AG04450 (cell line): ENCODE results near the gene AJM1. TPM values are rescaled to one million over a fixed set of nuclear protein-coding genes. Genes with fewer than 3 reads are reported as not detected.

Experiments used
- CTCF ChIA-PET: fragments of 300-600, 350-600 bp; formaldehyde crosslinking; extraction: SDS; loops from one replicate; lab custom pipeline; 2022; ENCODE audit warnings: antibody characterized with exemption, inconsistent platforms; lab: Charles Lee
- POLR2A ChIA-PET: fragments of 350-600 bp; formaldehyde crosslinking; extraction: SDS; loops from one replicate; lab custom pipeline; 2021; ENCODE audit warnings: antibody characterized with exemption, inconsistent platforms; lab: Yijun Ruan, JAX
- DNase-seq: peaks from one replicate; pipeline ENCODE4 v3.0.0-alpha.2; 2011; ENCODE audit warnings: low read depth, low spot score
- H3K27ac ChIP-seq: one replicate; pipeline ENCODE4 v1.5.1; 2012; ENCODE audit warnings: low read depth, low read length, control low read depth
- H3K27me3 ChIP-seq: one replicate; pipeline ENCODE4 v1.6.0; 2012; ENCODE audit warnings: low read length; ENCODE audit not compliant: control insufficient read depth, insufficient read depth
- H3K4me3 ChIP-seq: 2 replicates; pipeline ENCODE4 v1.5.1; 2011; ENCODE audit warnings: mild to moderate bottlenecking, low read depth, low read length, control low read depth
- H3K9me3 ChIP-seq: 2 replicates; pipeline ENCODE4 v1.5.1; 2012; ENCODE audit warnings: low read length; ENCODE audit not compliant: control insufficient read depth, insufficient read depth
- polyA plus RNA-seq: library from polyadenylated mRNA; depleted of rRNA; stranded (reverse); fragments of >200 nt; gene quantifications from 2 replicates; pipeline ENCODE4 v1.2.3, GENCODE V29; 2011
- TF ChIP-seq, protein P1 (sequence below): IDR thresholded peaks from 2 replicates; pipeline ENCODE4 v1.5.1; 2011; ENCODE audit warnings: low read depth, low read length, control low read depth, inconsistent platforms

Gene AJM1
- polyA plus RNA-seq, 1 experiment, result 0.26 TPM

DNA sequence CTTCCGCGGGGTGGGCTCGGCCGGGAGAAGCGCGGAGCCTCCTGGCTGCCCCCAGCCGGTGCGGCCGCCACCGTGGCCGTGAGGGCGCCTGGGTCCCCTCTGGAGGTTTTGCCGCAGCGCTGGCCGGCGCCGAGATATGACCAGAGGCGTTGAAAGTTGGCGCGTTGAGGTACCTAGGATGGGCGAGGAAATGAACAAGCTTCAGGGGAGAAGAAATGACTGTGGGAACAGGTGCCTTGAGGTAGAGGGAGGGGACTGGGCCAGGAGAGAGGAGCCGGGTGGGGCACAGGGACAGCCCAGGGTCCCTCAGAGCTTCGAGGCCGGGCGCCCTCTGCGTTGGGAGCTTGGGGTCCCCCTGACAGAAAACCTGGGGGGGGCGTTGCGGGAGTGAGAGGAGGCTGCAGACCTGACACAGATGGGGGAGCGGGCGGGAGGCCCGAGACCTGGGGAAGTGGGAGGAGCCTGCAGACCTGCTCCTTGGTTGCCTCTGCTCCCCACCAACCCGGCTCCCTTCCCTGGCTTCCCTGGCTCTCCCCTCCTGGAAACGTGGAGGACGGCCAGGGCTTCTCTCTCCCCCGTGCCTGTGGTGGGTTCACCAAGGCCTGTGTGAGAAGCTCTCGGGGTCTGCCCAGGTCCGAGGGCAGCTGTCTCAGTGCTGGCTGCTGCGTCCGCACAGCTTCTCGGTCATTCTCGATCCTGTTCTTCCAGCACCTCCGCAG is 20.3 kb upstream of the AJM1 start:
- POLR2A ChIA-PET, result interaction anchor here (0.7 kb wide), 1 partner anchor 104 kb away, joined by 5 read pairs; no protein-coding TSS in a partner anchor
- Histone ChIP-seq H3K9me3 (no peaks in the 10 kb centered on the region; the same call in 1 of the 2 replicates), H3K27ac (no peak overlapping the region), H3K27me3 (no peaks in the 10 kb centered on the region), H3K4me3 (no peak overlapping the region)
- TF ChIP-seq, protein P1, sequence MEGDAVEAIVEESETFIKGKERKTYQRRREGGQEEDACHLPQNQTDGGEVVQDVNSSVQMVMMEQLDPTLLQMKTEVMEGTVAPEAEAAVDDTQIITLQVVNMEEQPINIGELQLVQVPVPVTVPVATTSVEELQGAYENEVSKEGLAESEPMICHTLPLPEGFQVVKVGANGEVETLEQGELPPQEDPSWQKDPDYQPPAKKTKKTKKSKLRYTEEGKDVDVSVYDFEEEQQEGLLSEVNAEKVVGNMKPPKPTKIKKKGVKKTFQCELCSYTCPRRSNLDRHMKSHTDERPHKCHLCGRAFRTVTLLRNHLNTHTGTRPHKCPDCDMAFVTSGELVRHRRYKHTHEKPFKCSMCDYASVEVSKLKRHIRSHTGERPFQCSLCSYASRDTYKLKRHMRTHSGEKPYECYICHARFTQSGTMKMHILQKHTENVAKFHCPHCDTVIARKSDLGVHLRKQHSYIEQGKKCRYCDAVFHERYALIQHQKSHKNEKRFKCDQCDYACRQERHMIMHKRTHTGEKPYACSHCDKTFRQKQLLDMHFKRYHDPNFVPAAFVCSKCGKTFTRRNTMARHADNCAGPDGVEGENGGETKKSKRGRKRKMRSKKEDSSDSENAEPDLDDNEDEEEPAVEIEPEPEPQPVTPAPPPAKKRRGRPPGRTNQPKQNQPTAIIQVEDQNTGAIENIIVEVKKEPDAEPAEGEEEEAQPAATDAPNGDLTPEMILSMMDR, result no peak
- CTCF ChIA-PET, result no interaction called here
- no peak for DNase-seq

DNA sequence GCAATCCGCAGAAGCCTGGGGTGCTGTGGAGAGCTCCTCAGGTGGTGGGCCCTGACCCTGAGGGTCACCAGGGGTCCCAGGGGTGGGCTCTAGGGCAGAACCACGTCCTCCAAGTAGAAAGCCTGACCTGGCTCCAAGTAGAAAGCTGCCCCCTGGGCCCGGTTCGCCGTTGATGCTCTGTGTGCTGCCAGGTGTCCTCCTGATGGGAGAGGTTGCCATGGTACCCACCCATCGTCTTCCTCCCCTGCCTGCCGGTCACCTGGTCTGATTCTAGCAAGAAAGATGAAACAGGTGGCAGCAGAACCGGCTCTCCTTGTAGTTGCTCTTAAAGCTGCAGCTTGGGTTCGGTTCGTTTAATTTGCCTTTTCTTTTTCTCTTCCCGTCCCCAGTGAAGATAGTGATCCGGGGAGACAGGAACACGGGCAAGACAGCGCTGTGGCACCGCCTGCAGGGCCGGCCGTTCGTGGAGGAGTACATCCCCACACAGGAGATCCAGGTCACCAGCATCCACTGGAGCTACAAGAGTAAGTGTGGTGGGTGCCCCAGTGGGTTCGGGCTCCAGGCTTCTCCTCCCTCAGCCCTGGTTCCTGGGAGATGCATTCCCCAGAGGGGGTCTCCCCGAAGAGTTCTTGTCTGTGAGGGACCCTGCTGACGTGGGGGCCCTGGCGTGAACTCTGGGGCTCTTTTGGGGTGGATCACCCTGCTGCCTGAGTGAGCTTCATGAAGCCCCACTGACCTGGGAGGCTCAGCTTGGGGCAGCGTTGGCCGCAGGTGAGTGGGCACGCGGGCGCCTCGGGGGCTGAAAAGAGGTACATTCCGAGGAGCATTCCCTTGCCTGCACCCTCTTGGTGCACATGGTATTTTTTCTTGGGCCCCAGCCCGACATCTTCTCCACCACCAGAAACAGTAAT is 18.9 kb upstream of the AJM1 start:
- DNase-seq, result no peak
- no peaks in the 10 kb centered on the region; the same call in 1 of the 2 replicates for H3K9me3 ChIP-seq
- ChIA-PET CTCF (interaction anchor here (0.8 kb wide), 1 partner anchor 19 kb away, joined by 4 read pairs; the partner anchor contains the start of gene AJM1), POLR2A (interaction anchor here (0.7 kb wide), 1 partner anchor 103 kb away, joined by 5 read pairs; no protein-coding TSS in a partner anchor)
- H3K27ac ChIP-seq, result no peak overlapping the region
- TF ChIP-seq, protein P1, result no peak
- no peaks in the 10 kb centered on the region for H3K27me3 ChIP-seq
- H3K4me3 ChIP-seq, result no peak overlapping the region

DNA sequence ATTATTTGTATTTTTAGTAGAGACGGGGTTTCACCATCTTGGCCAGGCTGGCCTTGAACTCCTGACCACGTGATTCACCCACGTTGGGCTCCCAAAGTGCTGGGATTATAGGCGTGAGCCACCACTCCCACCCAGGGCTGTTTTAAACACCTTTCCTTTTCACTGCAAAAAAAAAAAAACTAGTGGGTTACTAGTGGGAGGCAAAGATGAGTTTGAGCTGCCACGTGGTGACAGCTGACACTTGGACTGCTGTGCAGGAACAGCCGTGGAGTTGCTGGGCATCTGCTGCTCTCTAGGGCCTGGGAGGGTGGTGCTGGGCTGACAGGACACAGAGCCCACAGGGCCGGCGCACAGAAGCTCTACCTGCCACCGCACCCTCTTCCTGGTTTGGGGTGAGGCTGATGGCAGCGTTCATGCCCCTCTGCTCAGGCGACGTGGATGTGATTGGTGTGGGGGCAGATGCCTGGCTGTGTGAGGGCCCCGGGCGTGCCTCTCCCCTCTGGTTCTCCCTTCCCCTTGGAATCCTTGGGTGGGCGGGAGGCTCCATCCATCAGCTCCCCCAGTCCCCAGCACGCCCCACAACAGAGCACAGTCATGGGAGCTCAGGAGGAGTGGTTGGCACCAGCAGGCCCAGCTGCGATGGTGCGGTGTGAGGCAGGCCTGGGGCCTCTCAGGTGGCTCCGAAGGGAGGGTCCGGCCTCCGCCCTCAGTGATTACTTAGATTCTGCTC is 17.6 kb upstream of the AJM1 start:
- ChIA-PET POLR2A (interaction anchor here (0.5 kb wide), 2 partner anchors 52 to 124 kb away, joined by 3 to 9 read pairs; no protein-coding TSS in a partner anchor), CTCF (interaction anchor here (0.7 kb wide), 2 partner anchors 205 to 349 kb away, joined by 3 to 5 read pairs; no protein-coding TSS in a partner anchor)
- Histone ChIP-seq H3K27ac (no peak overlapping the region), H3K4me3 (no peak overlapping the region), H3K27me3 (no peaks in the 10 kb centered on the region), H3K9me3 (no peaks in the 10 kb centered on the region; the same call in 1 of the 2 replicates)
- DNase-seq, result no peak
- TF ChIP-seq, protein P1, result no peak

DNA sequence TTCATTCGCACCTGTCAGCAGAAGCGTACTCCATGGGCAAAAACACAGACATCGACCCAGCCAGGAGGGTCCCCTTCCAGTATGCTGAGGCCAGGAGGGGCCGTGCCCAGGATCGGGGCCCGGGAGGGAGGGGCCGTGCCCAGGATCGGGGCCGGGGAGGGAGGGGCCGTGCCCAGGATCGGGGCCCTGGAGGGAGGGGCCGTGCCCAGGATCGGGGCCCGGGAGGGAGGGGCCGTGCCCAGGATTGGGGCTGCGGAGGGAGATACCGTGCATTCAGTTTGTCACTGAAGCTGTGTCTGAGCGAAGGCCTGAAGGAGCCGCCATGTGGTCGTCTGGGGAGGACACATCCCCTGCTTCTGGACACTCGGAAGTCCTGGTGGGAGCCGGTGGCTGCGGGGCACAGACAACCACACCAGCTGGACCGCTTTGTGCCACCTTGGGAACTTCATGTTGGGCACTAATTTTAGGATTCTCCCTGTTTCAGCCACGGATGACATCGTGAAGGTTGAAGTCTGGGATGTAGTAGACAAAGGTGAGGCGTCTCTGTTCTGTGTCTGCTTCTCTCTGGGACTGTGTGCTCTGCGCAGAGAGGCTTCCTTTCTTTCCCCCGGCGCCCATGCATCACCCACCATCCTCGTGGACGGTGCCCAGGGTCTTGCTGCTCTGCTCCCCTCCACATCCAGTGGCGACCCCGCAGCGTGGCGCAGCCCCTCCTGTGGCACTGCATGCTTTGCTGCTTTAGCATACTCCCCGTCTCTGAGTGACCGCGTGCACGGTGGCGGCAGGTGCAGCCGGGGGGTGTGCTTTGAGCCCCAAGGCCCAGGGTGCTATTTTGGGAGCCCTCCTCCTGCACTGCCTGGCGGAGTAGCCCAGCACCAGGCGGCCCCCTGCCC is 16.7 kb upstream of the AJM1 start:
- ChIA-PET CTCF (interaction anchor here (1.4 kb wide), 1 partner anchor 17 kb away, joined by 5 read pairs; the partner anchor contains the start of gene AJM1), POLR2A (interaction anchor here (0.5 kb wide), 2 partner anchors 53 to 125 kb away, joined by 3 to 9 read pairs; no protein-coding TSS in a partner anchor)
- Histone ChIP-seq H3K4me3 (no peak overlapping the region), H3K9me3 (no peaks in the 10 kb centered on the region; the same call in 1 of the 2 replicates), H3K27me3 (no peaks in the 10 kb centered on the region), H3K27ac (no peak overlapping the region)
- TF ChIP-seq, protein P1, result no peak
- no peak for DNase-seq
